ENCODE measurements around the gene LIMS1.
A peak's percentile ranks its signal among the peaks of the same experiment; 100 is the strongest.
"Not testable (repeated sequence)": the region's sequence is repeated elsewhere in the genome, so short reads cannot be mapped to it uniquely, and the experiment has no call there.

Gene LIMS1

GRCh38 chr2:108553209-108553919, 19.1 kb downstream of the LIMS1 start:
- peak; percentile 48 for DNase-seq

- DNase-seq = no peak
These were observed 20.3 kb downstream of the LIMS1 start for GRCh38 chr2:108554528-108554927.

GRCh38 chr2:108555572-108555971, 21.3 kb downstream of the LIMS1 start:
- DNase-seq = no peak

- DNase-seq = not testable (repeated sequence)
These were observed 22.3 kb downstream of the LIMS1 start for GRCh38 chr2:108556581-108556980.

- DNase-seq = no peak
These were observed 26.1 kb downstream of the LIMS1 start for GRCh38 chr2:108560241-108560811.

- DNase-seq = no peak
These were observed 26.7 kb downstream of the LIMS1 start for GRCh38 chr2:108560895-108561530.

GRCh38 chr2:108562274-108562673, 28.0 kb downstream of the LIMS1 start:
- no peak for DNase-seq

GRCh38 chr2:108564510-108564909, 30.2 kb downstream of the LIMS1 start:
- DNase-seq = no peak

- DNase-seq = no peak
These were observed 31.6 kb downstream of the LIMS1 start for GRCh38 chr2:108565778-108566375.

- no peak for DNase-seq
These were observed 36.1 kb downstream of the LIMS1 start for GRCh38 chr2:108570416-108570815.

GRCh38 chr2:108571286-108571685, 37.0 kb downstream of the LIMS1 start:
- DNase-seq = no peak

GRCh38 chr2:108573061-108573460, 38.8 kb downstream of the LIMS1 start:
- DNase-seq = no peak

GRCh38 chr2:108574332-108574731, 40.1 kb downstream of the LIMS1 start:
- no peak for DNase-seq

- DNase-seq = no peak
These were observed 41.1 kb downstream of the LIMS1 start for GRCh38 chr2:108575132-108575966.

- DNase-seq = no peak
These were observed 42.8 kb downstream of the LIMS1 start for GRCh38 chr2:108577099-108577498.

- no peak for DNase-seq
These were observed 45.4 kb downstream of the LIMS1 start for GRCh38 chr2:108579623-108580022.

- DNase-seq = no peak
These were observed 45.8 kb downstream of the LIMS1 start for GRCh38 chr2:108580050-108580449.

GRCh38 chr2:108583903-108584520, 49.7 kb downstream of the LIMS1 start:
- peak; percentile 67 for DNase-seq

- DNase-seq = no peak
These were observed 51.2 kb downstream of the LIMS1 start for GRCh38 chr2:108585436-108585835.

- DNase-seq = no peak
These were observed 51.8 kb downstream of the LIMS1 start for GRCh38 chr2:108586116-108586515.

GRCh38 chr2:108586631-108587030, 52.4 kb downstream of the LIMS1 start:
- peak; percentile 50 for DNase-seq

- no peak for DNase-seq
These were observed 53.4 kb downstream of the LIMS1 start for GRCh38 chr2:108587621-108588020.
